Prostate gland (tissue), 2 donors: ENCODE measurements around the gene SNX13.

Source experiments
- POLR2A ChIP-seq: fragments of 450-650 bp; IDR thresholded peaks from one replicate; pipeline ENCODE4 v1.6.1; 2016; ENCODE audit warnings: antibody characterized with exemption, mild to moderate bottlenecking
- TF ChIP-seq, protein P1 (sequence below), 4 experiments: fragments of 200-600 bp in 2 of 4; fragments of 450-650 bp in 2 of 4; sonication (generic) in 2 of 4; IDR thresholded peaks; 1 replicate in 3 of 4; 2 replicates in 1 of 4; pipeline ENCODE4 v1.5.1; 2016 to 2019; ENCODE audit warnings: antibody characterized with exemption in 4 of 4, mild to moderate bottlenecking in 2 of 4, moderate library complexity in 2 of 4

DNA sequence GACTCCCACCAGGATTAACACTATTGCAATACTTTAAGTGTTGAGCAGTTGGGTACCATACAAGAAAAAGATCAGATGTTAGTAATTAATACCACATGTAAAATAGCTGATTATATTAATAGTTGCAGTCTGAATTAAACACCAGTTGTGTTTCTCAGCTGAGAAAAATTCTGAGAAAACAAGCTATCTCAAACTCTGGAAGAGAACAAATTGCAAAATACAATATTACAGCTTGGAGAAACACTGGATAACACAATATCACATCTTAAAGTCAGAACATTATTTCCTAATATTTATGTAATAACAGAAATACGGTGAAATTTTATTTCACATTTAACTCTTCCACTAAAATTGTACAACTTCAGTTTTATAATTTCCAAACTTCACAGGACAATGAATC is 9.2 kb downstream of the SNX13 start:
- no peak for TF ChIP-seq POLR2A
- TF ChIP-seq, protein P1, sequence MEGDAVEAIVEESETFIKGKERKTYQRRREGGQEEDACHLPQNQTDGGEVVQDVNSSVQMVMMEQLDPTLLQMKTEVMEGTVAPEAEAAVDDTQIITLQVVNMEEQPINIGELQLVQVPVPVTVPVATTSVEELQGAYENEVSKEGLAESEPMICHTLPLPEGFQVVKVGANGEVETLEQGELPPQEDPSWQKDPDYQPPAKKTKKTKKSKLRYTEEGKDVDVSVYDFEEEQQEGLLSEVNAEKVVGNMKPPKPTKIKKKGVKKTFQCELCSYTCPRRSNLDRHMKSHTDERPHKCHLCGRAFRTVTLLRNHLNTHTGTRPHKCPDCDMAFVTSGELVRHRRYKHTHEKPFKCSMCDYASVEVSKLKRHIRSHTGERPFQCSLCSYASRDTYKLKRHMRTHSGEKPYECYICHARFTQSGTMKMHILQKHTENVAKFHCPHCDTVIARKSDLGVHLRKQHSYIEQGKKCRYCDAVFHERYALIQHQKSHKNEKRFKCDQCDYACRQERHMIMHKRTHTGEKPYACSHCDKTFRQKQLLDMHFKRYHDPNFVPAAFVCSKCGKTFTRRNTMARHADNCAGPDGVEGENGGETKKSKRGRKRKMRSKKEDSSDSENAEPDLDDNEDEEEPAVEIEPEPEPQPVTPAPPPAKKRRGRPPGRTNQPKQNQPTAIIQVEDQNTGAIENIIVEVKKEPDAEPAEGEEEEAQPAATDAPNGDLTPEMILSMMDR (IDR thresholded peaks at IDR 0.05) = no peak
